Cerebellar nuclear complex (tissue), 1 donor: ENCODE data around the gene GNG14.
"Not testable (repeated sequence)": the region's sequence is repeated elsewhere in the genome, so short reads cannot be mapped to it uniquely, and the experiment has no call there.

Experiments used
- DNase-seq, 2 experiments: peaks; one replicate each; lab custom pipeline; 2025; lab: John Stamatoyannopoulos, UW

The GNG14 gene

DNA sequence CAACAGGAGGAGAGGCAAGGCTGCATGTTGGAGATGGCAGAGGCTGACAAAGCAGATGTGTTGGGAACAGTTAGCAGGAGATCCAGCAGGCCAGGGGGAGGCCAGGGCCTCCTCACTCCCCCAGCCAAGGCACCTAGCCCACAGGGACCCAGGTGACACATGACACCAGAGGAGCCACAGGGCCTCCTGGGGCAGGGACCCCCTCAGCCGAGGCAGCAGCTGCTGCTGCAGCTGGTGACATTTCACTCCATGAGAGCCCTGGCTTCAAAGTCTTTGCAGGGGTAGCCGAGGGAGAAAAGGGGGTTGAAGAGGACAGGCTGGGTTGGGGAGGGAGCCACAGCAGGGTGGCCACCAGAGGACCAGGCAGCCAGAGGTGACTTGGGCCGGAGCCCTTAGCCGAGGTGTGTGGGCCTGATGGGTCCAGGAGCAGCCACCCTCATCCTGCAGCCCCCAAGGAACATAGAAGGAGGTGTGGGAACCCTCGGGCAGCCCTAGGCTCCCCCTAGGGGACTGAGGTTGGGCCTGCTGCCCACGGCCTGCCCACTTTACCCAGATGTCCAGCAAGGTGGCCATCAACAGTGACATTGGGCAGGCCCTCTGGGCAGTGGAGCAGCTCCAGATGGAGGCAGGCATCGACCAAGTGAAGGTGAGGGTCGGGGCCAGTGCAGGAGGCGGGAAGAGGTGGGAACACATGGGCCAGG lies at the start of gene GNG14:
Gene GNG14, plus strand, starts transcription at position 503 of the 701 bp plus-strand sequence. Its CDS starts 51 bp downstream, at position 554.
- no peak for DNase-seq

DNA sequence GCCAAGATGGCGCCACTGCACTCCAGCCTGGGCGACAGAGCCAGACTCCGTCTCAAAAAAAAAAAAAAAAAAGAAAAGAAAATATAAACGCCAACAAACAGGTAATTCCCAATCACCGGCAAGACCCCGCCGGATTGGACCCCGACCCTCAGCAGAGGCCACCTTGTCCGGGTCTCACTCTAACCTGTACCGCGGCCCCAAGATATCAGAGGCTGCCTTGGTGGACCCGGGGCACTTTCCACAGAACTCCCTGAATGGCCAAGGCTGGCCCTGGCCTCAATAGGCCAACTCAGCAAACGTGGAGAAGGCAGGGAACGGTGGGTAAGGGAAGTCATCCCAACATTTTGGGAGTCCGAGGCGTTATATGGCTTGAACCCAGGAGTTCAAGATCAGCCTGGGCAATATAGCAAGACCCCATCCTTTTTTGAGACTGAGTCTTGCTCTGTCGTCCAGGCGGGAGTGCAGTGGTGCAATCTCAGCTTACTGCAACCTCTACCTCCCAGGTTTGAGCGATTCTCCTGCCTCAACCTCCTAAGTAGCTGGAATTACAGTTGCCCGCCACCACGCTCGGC lies 49.1 kb upstream of the GNG14 start:
- DNase-seq: no peak

DNA sequence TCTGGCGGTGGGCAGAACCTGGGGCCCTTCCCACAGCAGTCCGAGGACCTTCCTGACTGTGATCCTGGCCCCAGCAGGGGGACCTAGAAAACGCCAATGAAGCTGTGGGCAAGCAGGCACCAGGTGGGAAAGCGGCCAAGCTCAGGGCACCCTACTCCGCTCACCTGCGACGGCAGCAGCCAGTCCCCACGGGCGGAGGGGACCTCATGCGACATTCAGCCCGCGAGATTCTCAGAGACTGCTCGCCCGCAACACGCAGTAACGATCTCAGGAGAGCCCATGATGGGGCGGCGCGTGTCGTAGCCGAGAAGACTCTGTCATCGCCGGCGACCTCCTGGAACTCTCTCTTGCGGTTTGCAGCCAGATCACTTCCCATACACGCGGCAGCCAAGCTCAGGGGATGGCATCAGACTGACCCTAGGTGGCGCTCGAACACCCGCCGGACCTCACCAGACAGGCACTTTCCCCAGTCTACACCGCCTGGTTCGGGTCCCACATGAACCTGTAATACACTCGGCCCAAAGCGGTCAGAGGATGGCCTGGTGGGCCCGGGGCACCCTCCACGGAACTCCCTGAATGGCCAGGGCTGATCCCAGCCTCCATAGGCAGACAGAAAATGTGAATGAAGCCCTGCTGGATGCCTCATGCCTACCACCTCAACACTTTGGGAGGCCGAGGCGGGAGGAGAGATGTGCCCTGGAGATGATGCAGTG lies 47.7 kb upstream of the GNG14 start:
- DNase-seq: peak in 1 of 2 experiments; percentile 8

- no peak for DNase-seq
Measured at GRCh38 chr19:12641456-12641855, 46.3 kb upstream of the GNG14 start.

- DNase-seq: no peak
Measured at GRCh38 chr19:12642506-12642905, 45.3 kb upstream of the GNG14 start.

- DNase-seq: not testable (repeated sequence)
Measured at GRCh38 chr19:12643716-12644115, 44.1 kb upstream of the GNG14 start.

DNA sequence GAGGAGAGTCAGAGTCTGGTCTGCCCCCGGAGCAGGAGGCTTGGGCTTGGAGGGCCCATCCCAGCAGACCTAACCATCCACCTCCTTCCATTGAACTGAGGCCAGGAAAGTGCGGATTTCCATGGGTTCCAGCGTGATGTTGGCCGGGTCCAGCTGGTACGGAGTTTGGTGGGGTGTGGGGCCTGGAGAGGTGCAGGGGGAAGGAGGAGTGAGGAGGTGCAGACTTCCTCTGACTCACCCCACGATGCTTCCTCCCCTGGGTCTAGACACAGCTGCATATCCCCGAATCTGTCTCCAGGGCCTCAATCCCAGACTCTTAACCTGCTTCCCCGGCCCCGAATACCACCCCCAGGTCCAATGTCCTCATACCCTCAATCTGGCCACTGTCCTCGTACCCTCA lies 41.2 kb upstream of the GNG14 start:
- no peak for DNase-seq

DNA sequence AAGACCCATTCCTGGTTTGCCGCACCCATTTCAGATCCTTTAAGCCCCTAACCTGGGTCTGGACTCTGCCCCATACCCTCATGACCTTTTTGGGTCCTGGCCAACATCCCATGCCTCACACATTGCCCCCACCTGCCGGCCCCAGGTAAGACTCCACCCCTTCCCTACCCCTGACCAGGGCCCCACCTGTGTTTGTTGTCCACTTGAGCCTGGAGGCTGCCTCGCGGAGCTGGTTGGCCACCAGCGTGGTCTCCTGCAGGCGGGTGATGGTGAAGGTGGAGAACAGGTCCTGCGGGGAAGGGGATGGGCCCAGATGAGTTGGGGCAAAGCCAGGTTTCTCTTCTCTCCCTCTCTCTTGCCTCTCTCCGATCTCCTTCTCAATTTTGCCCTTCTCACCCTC lies 40.8 kb upstream of the GNG14 start:
- DNase-seq: no peak

- DNase-seq: no peak
Measured at GRCh38 chr19:12647490-12648071, 40.2 kb upstream of the GNG14 start.

- no peak for DNase-seq
Measured at GRCh38 chr19:12648088-12648487, 39.7 kb upstream of the GNG14 start.

- DNase-seq: no peak
Measured at GRCh38 chr19:12649941-12650340, 37.9 kb upstream of the GNG14 start.

DNA sequence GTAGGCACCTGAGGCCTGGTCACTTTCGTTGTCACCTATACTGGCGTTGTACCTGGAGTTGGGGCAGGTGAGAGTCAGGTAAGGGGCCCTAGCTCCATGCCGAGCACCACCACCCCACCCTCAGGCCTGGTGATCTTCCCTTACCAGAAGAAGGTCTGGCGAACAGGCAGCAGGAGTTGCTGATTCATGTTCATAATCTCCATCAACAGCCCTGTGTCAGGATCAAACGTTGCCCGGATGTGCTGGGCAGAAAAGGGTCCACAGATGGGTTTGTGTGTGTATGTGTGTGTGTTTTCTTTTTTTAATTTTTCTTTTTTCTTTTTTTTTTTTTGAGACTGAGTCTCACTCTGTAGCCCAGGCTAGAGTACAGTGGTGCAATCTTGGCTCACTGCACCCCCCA lies 35.6 kb upstream of the GNG14 start:
- no peak for DNase-seq

- no peak for DNase-seq
Measured at GRCh38 chr19:12655546-12655945, 32.3 kb upstream of the GNG14 start.

DNA sequence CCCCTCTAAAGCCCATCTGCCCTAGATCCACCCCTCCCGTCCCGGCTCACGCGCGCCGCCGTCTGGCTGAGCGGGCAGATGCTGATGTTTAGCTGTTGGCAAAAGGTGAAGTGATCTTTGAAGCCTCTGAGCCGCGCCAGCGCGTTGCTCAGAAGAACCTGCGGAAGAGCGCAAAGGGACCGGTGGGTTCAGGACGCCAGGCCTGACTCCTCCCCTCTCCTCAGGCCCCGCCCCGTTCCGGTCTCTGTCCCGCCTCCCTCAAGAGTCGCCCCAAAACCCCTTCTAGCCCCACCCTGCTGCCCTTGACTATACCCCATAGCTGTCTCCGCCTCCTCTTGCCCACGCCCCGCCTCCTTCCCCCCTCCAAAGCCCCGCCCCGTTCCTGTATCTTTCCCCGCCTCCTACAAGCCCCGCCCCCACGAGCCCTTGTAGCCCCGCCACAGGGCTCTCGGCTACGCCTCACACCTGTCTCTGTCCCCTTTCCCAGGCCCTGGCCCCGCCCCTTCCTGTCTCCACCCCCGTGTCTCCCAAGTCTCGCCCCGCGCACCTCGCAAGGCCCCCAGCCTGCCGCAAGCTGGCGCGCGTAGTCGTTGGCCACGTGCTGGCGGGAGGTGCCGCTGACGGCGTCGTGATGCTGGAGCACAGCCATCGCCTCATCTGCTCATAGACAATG lies 30.8 kb upstream of the GNG14 start:
- DNase-seq: no peak

GRCh38 chr19:12657966-12658365 lies 29.8 kb upstream of the GNG14 start:
- no peak for DNase-seq

DNA sequence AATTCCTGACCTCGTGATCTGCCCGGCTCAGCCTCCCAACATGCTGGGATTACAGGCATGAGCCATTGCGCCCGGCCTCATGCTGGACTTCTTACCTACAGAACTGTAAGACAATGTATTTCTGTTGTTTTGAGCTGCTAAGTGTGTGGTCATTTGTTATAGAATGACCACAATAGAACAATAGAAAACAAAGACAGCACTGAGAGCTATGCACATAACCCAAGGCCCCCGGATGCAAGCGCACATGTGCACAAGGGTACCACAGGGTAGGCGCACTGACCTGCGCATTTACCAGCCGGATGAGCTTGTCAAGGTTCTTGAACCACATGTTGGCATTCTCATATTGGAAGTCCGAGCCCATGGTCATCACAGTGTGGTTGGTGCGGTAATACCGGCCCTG lies 26.8 kb upstream of the GNG14 start:
- DNase-seq: no peak

GRCh38 chr19:12664406-12665280 lies 23.2 kb upstream of the GNG14 start:
- DNase-seq: no peak

DNA sequence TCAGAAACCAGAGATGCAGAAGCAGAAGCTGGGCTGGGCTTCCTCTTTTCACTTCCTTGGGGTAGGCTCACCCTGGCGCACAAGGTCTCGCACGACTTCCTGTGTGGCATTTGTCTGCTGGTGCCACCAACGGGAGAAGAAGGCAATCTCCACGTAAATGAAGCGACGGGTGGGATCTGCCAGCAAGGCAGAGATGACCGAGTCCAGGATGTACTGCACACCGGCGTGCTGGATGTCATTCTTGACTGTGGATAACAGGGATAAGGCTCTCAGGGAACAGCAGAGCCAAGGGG lies 22.6 kb upstream of the GNG14 start:
- DNase-seq: no peak

DNA sequence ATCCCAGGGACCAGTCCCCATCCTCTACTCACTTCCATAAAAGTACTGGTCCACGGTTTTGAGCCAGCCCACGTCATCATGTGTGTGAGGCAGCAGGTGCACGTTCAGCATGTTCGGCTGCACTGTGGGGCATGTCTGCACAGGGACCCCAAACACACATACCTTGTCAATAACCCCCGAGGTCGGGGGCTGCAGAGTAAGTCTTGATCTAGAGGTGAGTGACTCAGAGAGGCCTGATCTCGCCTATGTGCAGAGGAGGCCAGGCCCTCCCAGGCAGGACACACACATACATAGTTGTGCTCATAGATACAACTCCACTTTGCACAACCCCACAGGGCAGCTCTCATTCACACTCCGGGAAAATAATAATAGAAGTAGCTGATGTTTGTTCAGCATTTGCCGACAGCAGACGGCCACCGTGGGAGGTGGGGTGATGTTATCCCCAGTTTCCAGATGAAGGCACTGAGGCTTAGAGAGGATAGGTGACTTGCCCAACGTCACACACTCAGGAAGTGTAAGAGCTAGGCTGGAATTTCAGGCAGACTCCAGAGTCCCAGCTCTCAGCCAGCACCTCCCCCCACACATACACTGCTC lies 22.0 kb upstream of the GNG14 start:
- no peak for DNase-seq

DNA sequence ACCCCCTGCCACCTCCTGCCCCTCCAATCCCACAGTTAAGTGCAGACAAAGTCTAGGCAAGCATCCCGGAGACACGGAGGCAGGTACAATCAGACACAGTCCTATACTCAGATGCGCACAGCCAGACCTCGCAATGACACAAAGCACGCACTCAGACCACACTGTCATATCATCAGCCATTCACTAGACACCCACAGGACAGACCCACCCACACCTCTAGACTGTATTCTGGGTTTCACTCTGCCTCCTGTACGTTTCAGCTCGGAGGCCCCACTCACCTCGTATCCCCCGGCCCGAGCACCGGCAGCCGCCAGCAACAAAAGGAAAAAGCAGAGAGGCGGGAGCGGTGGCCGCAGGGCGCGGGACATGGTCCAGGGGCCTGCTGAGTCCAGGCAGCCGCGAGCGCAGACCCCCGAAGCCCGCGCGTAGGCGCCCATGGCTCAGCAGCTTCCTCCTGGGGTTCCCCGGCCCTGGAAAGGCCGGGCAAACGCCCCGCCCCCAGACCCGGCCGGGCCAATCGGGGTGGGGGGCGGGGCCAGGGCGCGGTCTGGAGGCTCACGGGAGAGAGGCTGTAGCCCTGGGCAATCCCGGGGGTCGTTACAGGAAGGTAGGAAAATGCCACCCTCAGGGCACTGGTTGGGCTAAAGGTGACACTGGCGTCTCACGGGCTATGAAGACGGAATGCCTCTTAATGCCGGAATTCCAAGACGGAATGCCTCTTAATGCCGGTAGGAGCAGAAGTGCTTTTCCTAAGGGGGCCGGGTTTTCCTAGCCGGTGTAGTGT lies 21.3 kb upstream of the GNG14 start, which contains the start of the genes MAN2B1 and WDR83:
Gene MAN2B1, minus strand, starts transcription at position 478 of the 784 bp plus-strand sequence. Its CDS starts 41 bp downstream, at position 437.
Gene WDR83, plus strand, starts transcription at position 543 of the 784 bp plus-strand sequence. CDS start 2,984 bp downstream, outside the sequence.
- DNase-seq: peak in 1 of 2 experiments; percentile 10
